Left lobe of liver (tissue), 2 donors: Measurements from ENCODE around the gene CA10. TPM values are rescaled to one million over a fixed set of nuclear protein-coding genes. Genes with fewer than 3 reads are reported as not detected.
A peak's percentile ranks its signal among the peaks of the same experiment; 100 is the strongest.

Experiments used
- ATAC-seq: fragments of 200-7000 bp; cut with Tn5 transposase; one replicate; pipeline ENCODE4 v1.9.1; 2020; ENCODE audit warnings: mild to moderate bottlenecking, moderate library complexity
- DNase-seq: peaks from one replicate; pipeline ENCODE4 v3.0.0-alpha.2; 2020; ENCODE audit warnings: low spot score
- total RNA-seq: library from RNA; stranded (reverse); gene quantifications from one replicate; pipeline ENCODE4 v1.2.1, GENCODE V29; 2021
- donor health status: DM: no; HTN: no; CAD: no; lungs with moderate emphysema.
- donor health status: DM: no; HTN: yes; CAD: no.

CA10 gene
- total RNA-seq, 1 donor from 2014 or later = not detected

- ATAC-seq (no peak), DNase-seq (no peak)
Observed at GRCh38 chr17:51890710-51891109, 267.8 kb downstream of the CA10 start.

DNA sequence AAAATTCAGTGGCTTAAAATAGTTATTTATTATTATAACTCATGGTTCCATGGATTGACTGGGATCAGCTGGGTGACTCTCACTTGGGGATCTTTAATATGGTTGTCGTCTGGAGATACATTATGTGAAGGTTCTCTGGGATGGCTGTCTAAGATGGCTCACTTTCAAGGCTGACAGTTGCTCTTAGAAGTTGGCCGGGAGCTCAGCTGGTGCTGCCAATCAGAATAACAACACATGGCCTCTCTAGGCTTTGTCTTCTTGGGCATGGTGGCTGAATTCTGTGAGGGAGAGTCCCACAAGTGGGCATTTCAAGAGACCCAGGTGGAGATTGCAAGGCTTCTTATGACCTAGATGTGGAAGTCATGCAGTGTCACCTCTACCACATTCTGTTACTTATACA lies 269.7 kb downstream of the CA10 start:
- ATAC-seq (no peak), DNase-seq (no peak)

GRCh38 chr17:51876986-51877385 lies 281.5 kb downstream of the CA10 start:
- ATAC-seq (no peak), DNase-seq (no peak)

- ATAC-seq (no peak), DNase-seq (no peak)
Observed at GRCh38 chr17:51873302-51873701, 285.2 kb downstream of the CA10 start.

GRCh38 chr17:51869387-51869786 lies 289.1 kb downstream of the CA10 start:
- no peak for DNase-seq
- ATAC-seq = peak; percentile 41

DNA sequence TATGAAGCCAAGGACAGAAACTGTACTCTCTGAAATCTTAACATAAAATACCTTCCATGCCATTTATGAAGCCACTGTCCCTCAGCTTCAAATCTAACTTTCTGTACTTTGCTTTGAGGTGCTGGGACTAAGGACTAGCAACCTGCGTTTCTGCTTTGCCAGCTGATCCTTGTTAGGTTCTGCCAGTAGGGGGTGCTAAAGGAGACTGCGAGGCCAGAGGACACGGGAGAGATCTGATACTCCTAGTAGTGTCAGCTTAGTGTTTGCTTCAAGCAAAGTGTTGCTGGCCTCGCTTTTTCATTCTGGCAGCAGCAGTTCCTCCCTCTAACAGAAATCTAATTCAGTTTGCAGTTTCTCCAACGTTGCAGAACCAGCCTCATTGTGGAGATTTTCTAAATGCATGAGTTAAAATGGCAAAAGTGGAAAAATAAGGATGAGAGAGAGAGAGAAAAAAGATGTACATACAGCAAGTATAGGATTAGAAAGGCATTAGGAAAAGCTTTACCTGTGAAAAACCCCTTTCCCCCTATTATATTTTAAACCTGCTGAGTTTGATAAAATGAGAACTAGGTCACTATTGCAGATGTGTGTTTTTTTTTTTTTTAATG lies 297.5 kb downstream of the CA10 start:
- peak; percentile 90 for ATAC-seq
- peak; percentile 52 for DNase-seq

GRCh38 chr17:51857052-51857597 lies 301.4 kb downstream of the CA10 start:
- no peak for ATAC-seq
- DNase-seq = no peak

DNA sequence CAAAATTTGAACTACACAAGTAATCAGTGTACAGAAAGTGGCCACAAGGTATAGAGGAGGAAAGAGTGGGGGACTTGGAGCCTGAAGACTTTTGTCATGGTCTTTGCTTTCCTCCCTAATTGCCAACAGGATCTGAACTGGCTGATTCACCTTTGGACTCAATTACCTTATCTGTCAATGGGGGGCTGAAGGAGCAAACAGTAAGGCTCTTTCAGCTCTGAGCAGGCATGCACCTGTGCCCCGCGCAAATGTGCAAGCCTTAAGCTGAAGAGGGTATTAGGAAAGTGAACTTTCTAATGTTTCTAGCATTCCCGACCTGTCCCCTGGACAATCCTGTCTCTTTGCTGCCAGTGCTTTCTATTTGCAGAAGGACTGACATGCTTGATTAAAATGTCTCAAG lies 302.7 kb downstream of the CA10 start:
- DNase-seq (no peak), ATAC-seq (no peak)

- ATAC-seq = no peak
- DNase-seq = no peak
Observed at GRCh38 chr17:51853857-51854256, 304.7 kb downstream of the CA10 start.

DNA sequence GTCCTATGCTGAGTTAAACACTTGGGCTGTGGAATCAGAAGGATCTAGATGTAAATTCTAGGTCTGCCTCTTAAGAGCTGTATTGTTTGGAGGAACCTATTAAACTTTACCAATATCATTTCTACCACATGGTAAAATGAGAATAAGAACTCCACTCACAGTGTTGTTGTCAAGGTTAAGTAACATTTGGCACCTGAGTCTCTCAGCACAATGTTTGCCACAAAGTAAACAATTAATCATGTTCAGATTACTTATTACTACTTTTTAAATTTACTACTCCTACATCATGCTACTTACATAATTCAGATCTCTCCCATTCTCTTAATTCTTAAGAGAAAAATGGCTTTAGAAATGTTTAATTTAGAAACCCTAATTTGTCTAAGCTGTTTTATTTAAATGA lies 305.9 kb downstream of the CA10 start:
- no peak for DNase-seq
- ATAC-seq = no peak

DNA sequence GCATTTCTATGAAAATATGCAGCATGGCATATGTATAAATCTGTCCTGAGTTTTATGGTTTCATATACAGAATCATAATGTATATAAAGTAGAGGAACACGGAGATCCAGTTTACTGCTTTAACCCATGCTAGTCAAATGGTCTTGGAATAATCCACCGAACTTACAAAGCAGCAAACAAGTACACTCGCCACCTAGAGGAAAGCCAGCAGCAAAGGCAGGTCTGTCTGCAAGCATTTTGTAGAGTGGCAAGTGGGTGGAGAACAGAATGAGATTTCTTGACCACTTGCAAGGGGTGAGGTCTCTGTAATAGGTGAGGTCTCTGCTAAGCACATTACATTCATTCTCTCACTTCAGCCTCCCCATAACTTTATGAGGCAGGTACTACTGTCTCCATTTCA lies 308.3 kb downstream of the CA10 start:
- ATAC-seq (no peak), DNase-seq (no peak)

DNA sequence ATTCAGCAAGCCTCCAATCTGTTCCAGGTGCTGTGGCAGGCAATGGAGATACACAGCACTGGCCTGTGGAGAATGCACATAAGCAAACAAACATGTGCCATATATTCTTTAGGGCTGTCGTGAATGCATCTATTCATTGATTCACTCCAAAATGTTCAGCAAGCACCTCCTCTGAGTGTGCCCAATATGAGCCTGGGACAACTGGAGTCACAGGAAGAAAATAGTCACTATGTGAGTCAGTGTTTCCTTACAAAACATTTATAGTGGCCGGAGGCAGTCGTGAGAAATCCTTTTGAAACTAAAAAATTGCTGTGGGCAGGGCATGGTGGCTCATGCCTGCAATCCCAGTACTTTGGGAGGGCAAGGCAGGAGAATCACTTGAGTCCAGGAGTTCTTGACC lies 310.1 kb downstream of the CA10 start:
- DNase-seq (no peak), ATAC-seq (no peak)

GRCh38 chr17:51846566-51846965 lies 311.9 kb downstream of the CA10 start:
- ATAC-seq (no peak), DNase-seq (no peak)

- DNase-seq = no peak
Observed at GRCh38 chr17:51845776-51846175, 312.7 kb downstream of the CA10 start.

GRCh38 chr17:51842763-51843162 lies 315.8 kb downstream of the CA10 start:
- ATAC-seq (no peak), DNase-seq (no peak)

More at GRCh38 chr17:51845776-51846175, 312.7 kb downstream of the CA10 start:
- no peak for ATAC-seq

- DNase-seq = no peak
- ATAC-seq = no peak
Observed at GRCh38 chr17:51841669-51842068, 316.8 kb downstream of the CA10 start.

- ATAC-seq = no peak
Observed at GRCh38 chr17:51840688-51841087, 317.8 kb downstream of the CA10 start.

GRCh38 chr17:51833620-51834019 lies 324.9 kb downstream of the CA10 start:
- ATAC-seq (no peak), DNase-seq (no peak)

More at GRCh38 chr17:51840688-51841087, 317.8 kb downstream of the CA10 start:
- DNase-seq = no peak

DNA sequence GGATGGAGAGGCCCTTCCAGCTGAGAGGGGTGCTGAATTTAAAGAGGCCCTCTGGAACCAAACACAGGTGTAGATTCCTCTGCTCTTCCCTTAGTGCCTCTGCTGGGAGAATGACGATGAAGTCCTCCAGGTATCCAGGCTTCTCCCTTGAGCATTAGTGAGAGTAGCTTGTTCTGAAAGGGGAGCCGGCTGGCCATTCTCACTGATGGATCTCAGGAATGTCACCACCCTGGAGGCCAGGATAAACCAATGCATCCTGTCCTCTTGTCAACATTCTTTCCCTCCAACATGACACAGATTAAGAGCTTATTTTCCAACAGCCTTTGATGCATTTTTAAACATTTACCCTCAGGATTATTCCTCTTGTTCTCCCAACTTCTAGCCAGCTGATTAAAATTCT lies 325.5 kb downstream of the CA10 start:
- DNase-seq (no peak), ATAC-seq (no peak)

GRCh38 chr17:51830886-51831285 lies 327.6 kb downstream of the CA10 start:
- DNase-seq (no peak), ATAC-seq (no peak)

- DNase-seq (no peak), ATAC-seq (no peak)
Observed at GRCh38 chr17:51830451-51830850, 328.1 kb downstream of the CA10 start.

GRCh38 chr17:51828901-51829300 lies 329.6 kb downstream of the CA10 start:
- ATAC-seq = no peak

GRCh38 chr17:51827140-51827539 lies 331.4 kb downstream of the CA10 start:
- DNase-seq = no peak
- ATAC-seq = no peak

More at GRCh38 chr17:51828901-51829300, 329.6 kb downstream of the CA10 start:
- no peak for DNase-seq
